AG04450 (cell line): ENCODE data around the gene USP11. TPM values are rescaled to one million over a fixed set of nuclear protein-coding genes. Genes with fewer than 3 reads are reported as not detected.

Experiments
- CTCF ChIA-PET: fragments of 300-600, 350-600 bp; formaldehyde crosslinking; extraction: SDS; loops from one replicate; lab custom pipeline; 2022; ENCODE audit warnings: antibody characterized with exemption, inconsistent platforms; lab: Charles Lee
- POLR2A ChIA-PET: fragments of 350-600 bp; formaldehyde crosslinking; extraction: SDS; loops from one replicate; lab custom pipeline; 2021; ENCODE audit warnings: antibody characterized with exemption, inconsistent platforms; lab: Yijun Ruan, JAX
- DNase-seq: peaks from one replicate; pipeline ENCODE4 v3.0.0-alpha.2; 2011; ENCODE audit warnings: low read depth, low spot score
- H3K27ac ChIP-seq: one replicate; pipeline ENCODE4 v1.5.1; 2012; ENCODE audit warnings: low read depth, low read length, control low read depth
- H3K27me3 ChIP-seq: one replicate; pipeline ENCODE4 v1.6.0; 2012; ENCODE audit warnings: low read length; ENCODE audit not compliant: control insufficient read depth, insufficient read depth
- H3K4me3 ChIP-seq: 2 replicates; pipeline ENCODE4 v1.5.1; 2011; ENCODE audit warnings: mild to moderate bottlenecking, low read depth, low read length, control low read depth
- H3K9me3 ChIP-seq: 2 replicates; pipeline ENCODE4 v1.5.1; 2012; ENCODE audit warnings: low read length; ENCODE audit not compliant: control insufficient read depth, insufficient read depth
- polyA plus RNA-seq: library from polyadenylated mRNA; depleted of rRNA; stranded (reverse); fragments of >200 nt; gene quantifications from 2 replicates; pipeline ENCODE4 v1.2.3, GENCODE V29; 2011
- TF ChIP-seq, protein P1 (sequence below): IDR thresholded peaks from 2 replicates; pipeline ENCODE4 v1.5.1; 2011; ENCODE audit warnings: low read depth, low read length, control low read depth, inconsistent platforms

USP11 gene
- polyA plus RNA-seq, 1 experiment, result 31.5 TPM

DNA sequence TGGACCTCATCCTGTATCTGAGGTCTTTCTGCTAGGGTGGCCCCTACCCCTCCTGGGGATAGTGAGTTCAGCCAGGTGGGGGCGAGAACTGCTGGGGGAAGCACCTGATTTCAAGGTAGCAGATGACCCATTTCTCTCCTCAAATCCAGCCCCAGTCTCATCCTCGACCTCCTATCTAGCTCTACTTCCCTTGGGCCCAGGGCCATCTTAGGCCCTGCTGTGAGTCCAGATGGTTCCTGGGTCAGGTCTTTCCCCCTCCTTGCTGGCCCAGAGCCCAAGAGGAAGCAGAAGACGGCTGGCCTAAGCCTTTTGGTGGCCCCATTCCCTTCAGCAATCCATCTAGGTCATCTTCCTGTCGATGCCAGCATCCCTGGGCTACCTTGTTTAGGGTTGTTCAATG, 11.1 kb upstream of the USP11 start:
- no peak for DNase-seq
- ChIA-PET CTCF (no interaction called here), POLR2A (no interaction called here)
- Histone ChIP-seq H3K27ac (no peak overlapping the region), H3K9me3 (no peaks in the 10 kb centered on the region), H3K4me3 (no peak overlapping the region), H3K27me3 (no peaks in the 10 kb centered on the region)
- TF ChIP-seq, protein P1, sequence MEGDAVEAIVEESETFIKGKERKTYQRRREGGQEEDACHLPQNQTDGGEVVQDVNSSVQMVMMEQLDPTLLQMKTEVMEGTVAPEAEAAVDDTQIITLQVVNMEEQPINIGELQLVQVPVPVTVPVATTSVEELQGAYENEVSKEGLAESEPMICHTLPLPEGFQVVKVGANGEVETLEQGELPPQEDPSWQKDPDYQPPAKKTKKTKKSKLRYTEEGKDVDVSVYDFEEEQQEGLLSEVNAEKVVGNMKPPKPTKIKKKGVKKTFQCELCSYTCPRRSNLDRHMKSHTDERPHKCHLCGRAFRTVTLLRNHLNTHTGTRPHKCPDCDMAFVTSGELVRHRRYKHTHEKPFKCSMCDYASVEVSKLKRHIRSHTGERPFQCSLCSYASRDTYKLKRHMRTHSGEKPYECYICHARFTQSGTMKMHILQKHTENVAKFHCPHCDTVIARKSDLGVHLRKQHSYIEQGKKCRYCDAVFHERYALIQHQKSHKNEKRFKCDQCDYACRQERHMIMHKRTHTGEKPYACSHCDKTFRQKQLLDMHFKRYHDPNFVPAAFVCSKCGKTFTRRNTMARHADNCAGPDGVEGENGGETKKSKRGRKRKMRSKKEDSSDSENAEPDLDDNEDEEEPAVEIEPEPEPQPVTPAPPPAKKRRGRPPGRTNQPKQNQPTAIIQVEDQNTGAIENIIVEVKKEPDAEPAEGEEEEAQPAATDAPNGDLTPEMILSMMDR, result no peak

DNA sequence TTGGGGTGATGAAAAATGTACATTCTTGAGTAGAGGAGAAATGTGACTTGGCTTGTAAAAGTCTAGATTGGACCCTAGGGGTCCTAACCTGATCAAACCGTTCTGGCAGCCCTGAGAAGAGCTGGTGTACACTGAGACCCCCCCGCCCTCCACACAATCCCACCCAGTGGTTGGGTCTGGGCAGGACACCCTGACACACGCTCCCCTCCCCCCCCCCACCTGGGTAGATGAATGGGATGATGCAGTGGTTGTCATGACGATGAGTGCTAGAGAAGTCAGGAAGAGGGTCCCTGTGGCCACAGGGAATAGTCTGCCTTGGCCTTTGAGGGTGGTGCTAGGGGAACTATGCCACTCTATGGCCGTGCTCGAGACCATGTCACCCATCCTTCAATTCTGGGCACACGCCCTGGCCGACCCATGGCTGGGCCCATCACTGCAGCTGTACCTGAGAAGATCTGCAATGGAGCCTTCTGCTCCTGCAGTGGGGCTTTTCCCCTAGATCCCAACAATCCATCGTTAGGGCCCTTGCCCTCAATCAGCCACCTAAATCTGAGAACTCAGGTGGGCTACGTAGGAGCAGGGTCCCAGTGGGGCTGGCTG, 10.0 kb upstream of the USP11 start:
- no peak overlapping the region for H3K27ac ChIP-seq
- no peaks in the 10 kb centered on the region for H3K27me3 ChIP-seq
- TF ChIP-seq, protein P1, result no peak
- ChIA-PET CTCF (no interaction called here), POLR2A (no interaction called here)
- no peak for DNase-seq
- H3K9me3 ChIP-seq, result no peaks in the 10 kb centered on the region
- no peak overlapping the region for H3K4me3 ChIP-seq

DNA sequence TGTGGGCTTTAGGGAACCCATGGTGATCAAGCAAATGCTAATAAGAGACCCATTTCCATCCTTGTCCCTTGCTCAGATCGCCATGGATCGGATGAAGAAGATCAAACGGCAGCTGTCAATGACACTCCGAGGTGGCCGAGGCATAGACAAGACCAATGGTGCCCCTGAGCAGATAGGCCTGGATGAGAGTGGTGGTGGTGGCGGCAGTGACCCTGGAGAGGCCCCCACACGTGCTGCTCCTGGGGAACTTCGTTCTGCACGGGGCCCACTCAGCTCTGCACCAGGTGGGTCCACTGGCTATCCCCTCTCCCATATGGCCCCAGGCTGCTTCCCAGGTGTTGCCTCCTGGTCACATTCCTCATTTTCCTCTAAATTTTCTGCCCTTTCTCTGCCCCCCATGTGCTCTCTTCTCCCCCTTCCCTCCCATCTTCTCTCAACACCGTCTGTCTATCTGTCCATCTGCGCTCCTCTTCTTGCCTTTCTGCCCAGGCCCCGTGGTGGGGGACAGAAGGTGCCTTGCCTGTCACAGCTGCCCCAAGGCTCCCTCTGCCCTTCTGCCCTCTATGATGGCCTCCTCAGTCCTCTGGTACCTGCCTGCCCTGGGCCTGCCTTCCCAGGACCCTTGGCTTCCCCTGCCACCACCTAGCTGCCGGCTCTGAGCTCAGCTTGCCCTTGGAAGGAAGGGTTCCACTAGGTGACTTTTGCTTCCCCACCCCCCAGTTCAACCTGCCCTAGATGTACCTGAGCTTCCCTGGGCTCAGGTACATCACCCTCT, 9.1 kb upstream of the USP11 start:
- Histone ChIP-seq H3K27me3 (no peaks in the 10 kb centered on the region), H3K27ac (no peak overlapping the region), H3K9me3 (no peaks in the 10 kb centered on the region), H3K4me3 (no peak overlapping the region)
- ChIA-PET CTCF (no interaction called here), POLR2A (no interaction called here)
- TF ChIP-seq, protein P1, result no peak
- no peak for DNase-seq

DNA sequence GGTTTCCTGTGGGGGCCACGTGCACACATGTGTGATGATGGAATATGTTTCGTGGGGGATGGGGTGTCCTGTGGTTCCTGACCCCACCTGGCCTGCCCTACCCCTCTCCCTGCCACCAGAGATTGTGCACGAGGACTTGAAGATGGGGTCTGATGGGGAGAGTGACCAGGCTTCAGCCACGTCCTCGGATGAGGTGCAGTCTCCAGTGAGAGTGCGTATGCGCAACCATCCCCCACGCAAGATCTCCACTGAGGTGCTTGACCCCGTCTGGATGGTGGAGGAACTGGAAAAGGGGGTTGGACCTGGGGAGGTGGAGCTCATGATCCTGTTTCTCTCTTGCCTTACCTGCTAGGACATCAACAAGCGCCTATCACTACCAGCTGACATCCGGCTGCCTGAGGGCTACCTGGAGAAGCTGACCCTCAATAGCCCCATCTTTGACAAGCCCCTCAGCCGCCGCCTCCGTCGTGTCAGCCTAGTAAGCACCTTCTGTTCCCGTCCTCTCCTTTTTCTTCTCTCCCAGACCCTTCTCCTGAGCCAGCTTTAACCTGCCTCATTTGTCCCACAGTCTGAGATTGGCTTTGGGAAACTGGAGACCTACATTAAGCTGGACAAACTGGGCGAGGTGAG, 8.4 kb upstream of the USP11 start:
- H3K27me3 ChIP-seq, result no peaks in the 10 kb centered on the region
- ChIA-PET POLR2A (no interaction called here), CTCF (no interaction called here)
- no peak for DNase-seq
- H3K9me3 ChIP-seq, result no peaks in the 10 kb centered on the region
- no peak overlapping the region for H3K27ac ChIP-seq
- no peak overlapping the region for H3K4me3 ChIP-seq
- TF ChIP-seq, protein P1, result no peak

DNA sequence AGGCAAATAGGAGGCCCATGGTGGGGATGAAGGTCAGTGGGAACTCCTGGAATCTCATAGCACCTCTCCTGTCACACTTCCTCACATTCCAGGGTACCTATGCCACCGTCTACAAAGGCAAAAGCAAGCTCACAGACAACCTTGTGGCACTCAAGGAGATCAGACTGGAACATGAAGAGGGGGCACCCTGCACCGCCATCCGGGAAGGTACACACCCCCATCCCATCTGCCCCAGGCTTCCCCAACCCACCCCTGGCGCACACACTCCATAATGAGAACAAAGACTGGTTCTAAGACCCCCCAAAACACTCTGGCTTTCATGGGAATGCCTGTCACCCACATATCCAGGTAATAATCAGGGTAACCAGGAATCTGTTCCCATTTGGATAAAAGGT, 7.9 kb upstream of the USP11 start:
- TF ChIP-seq, protein P1, result no peak
- Histone ChIP-seq H3K27ac (no peak overlapping the region), H3K4me3 (no peak overlapping the region), H3K27me3 (no peaks in the 10 kb centered on the region), H3K9me3 (no peaks in the 10 kb centered on the region)
- ChIA-PET POLR2A (no interaction called here), CTCF (no interaction called here)
- DNase-seq, result no peak
